HepG2 (cell line): ENCODE measurements around the gene TMEM164. TPM values are rescaled to one million over a fixed set of nuclear protein-coding genes. Genes with fewer than 3 reads are reported as not detected.

Experiments used
- ATAC-seq: fragments of 200-7000 bp; cut with Tn5 transposase; 3 replicates; pipeline ENCODE4 v1.9.1; 2020; ENCODE audit warnings: mild to moderate bottlenecking, moderate library complexity
- BruUV-seq: library from RNA; stranded (reverse); fragments of 400-500 nt; replicated peaks from 2 replicates; lab custom pipeline; 2021; lab: Mats Ljungman, UMichigan
- CTCF ChIA-PET: fragments of 300-600 bp; formaldehyde crosslinking; extraction: SDS; loops from one replicate; lab custom pipeline; 2021; ENCODE audit warnings: low total read pairs, inconsistent platforms, low intra/inter-chr PET ratio; lab: Yijun Ruan, JAX
- POLR2A ChIA-PET: fragments of 350-600 bp; sonication (Branson Sonifier 250); formaldehyde crosslinking; loops from one replicate; lab custom pipeline; 2020; ENCODE audit warnings: antibody characterized with exemption, inconsistent platforms; lab: Yijun Ruan, JAX
- DNase-seq: peaks from one replicate; pipeline ENCODE4 v3.0.0-alpha.2; 2015; ENCODE audit warnings: low spot score
- FAIRE-seq: peaks from 3 replicates; lab custom pipeline; 2011; peaks lifted over from hg19 to GRCh38; lab: Jason Lieb, UNC
- H2AFZ ChIP-seq: one replicate; pipeline ENCODE4 v1.6.1; 2011; ENCODE audit warnings: low read length, inconsistent platforms
- H3K27ac ChIP-seq: fragments of 300-600 bp; 3 replicates; pipeline ENCODE4 v1.8.0; 2011; ENCODE audit warnings: mixed run types, mild to moderate bottlenecking, mixed read lengths, low read length, inconsistent platforms; ENCODE audit not compliant: insufficient read depth; ENCODE audit errors: extremely low read length
- H3K27me3 ChIP-seq, 2 experiments: fragments of 200-600 bp in 1 of 2; 2 replicates in 1 of 2; 3 replicates in 1 of 2; pipeline versions ENCODE4 v1.6.0 to v1.8.0; 2011; ENCODE audit warnings: low read length in 2 of 2, mild to moderate bottlenecking in 2 of 2, moderate library complexity in 2 of 2, inconsistent platforms in 1 of 2; ENCODE audit not compliant: insufficient read depth in 2 of 2, control insufficient read depth in 1 of 2
- H3K36me3 ChIP-seq, 2 experiments: fragments of 200-600 bp in 1 of 2; replicated peaks in 1 of 2; 2 replicates in 1 of 2; 3 replicates in 1 of 2; pipeline versions ENCODE4 v1.5.1 to v1.8.0; 2011; ENCODE audit warnings: low read length in 2 of 2, inconsistent platforms in 1 of 2; ENCODE audit not compliant: insufficient read depth in 2 of 2, control insufficient read depth in 1 of 2
- H3K4me1 ChIP-seq: 2 replicates; pipeline ENCODE4 v1.5.1; 2012; ENCODE audit warnings: low read length, inconsistent platforms; ENCODE audit not compliant: insufficient read depth
- H3K4me2 ChIP-seq: 2 replicates; pipeline ENCODE4 v1.6.0; 2011; ENCODE audit warnings: low read depth, low read length, inconsistent platforms
- H3K4me3 ChIP-seq, 3 experiments: fragments of 200-600 bp in 1 of 3; sonication (generic), shearing (Covaris generic) in 1 of 3; replicated peaks in 1 of 3; 2 replicates each; pipeline ENCODE4 v1.5.1; 2011 to 2016; ENCODE audit warnings: low read length in 3 of 3, inconsistent platforms in 2 of 3, low read depth in 2 of 3, mild to moderate bottlenecking in 2 of 3, control low read depth in 1 of 3, mixed read lengths in 1 of 3; ENCODE audit not compliant: insufficient read depth in 1 of 3
- H3K79me2 ChIP-seq: one replicate; pipeline ENCODE4 v1.6.1; 2011; ENCODE audit warnings: low read length, inconsistent platforms; ENCODE audit not compliant: insufficient read depth
- H3K9ac ChIP-seq: 2 replicates; pipeline ENCODE4 v1.6.0; 2011; ENCODE audit warnings: mild to moderate bottlenecking, low read depth, low read length, inconsistent platforms; ENCODE audit not compliant: insufficient read depth
- H3K9me3 ChIP-seq: 2 replicates; pipeline ENCODE4 v1.5.1; 2012; ENCODE audit warnings: mild to moderate bottlenecking, low read length
- H4K20me1 ChIP-seq: 2 replicates; pipeline ENCODE4 v1.6.0; 2011; ENCODE audit warnings: inconsistent platforms, mild to moderate bottlenecking, low read length, moderate library complexity; ENCODE audit not compliant: insufficient read depth
- ATAD3A ChIP-seq: sonication (generic); formaldehyde crosslinking; IDR thresholded peaks from 2 replicates; pipeline ENCODE4 v1.4.0; 2020; ENCODE audit warnings: missing genetic modification reagents
- DNMT3B ChIP-seq: conservative IDR thresholded peaks from 2 replicates; pipeline ENCODE4 v1.6.1; 2016; ENCODE audit warnings: missing biosample characterization, control low read depth
- HNF4G ChIP-seq, 2 experiments: sonication (generic) in 1 of 2; formaldehyde crosslinking in 1 of 2; IDR thresholded peaks; 2 replicates each; pipeline versions ENCODE4 v1.4.0 to v1.6.1; 2011 to 2020; ENCODE audit warnings: borderline replicate concordance in 2 of 2, low read depth in 2 of 2, mild to moderate bottlenecking in 2 of 2, low read length in 1 of 2, missing genetic modification reagents in 1 of 2, moderate library complexity in 1 of 2
- LCORL ChIP-seq, 2 experiments: fragments of 450-650 bp in 1 of 2; sonication (generic) in 1 of 2; formaldehyde crosslinking in 1 of 2; IDR thresholded peaks; 2 replicates each; pipeline versions ENCODE4 v1.5.0 to v1.6.1; 2017 to 2020; ENCODE audit warnings: antibody characterized with exemption in 1 of 2, missing genetic modification reagents in 1 of 2
- NR0B2 ChIP-seq: sonication (generic); formaldehyde crosslinking; IDR thresholded peaks from 2 replicates; pipeline ENCODE4 v1.4.0; 2020; ENCODE audit warnings: mild to moderate bottlenecking, missing genetic modification reagents
- NR2F2 ChIP-seq: IDR thresholded peaks from 2 replicates; pipeline ENCODE4 v1.6.1; 2012; ENCODE audit warnings: low read depth, inconsistent platforms, borderline replicate concordance
- SNAPC4 ChIP-seq: sonication (generic); formaldehyde crosslinking; IDR thresholded peaks from 2 replicates; pipeline ENCODE4 v1.4.0; 2020; ENCODE audit warnings: mild to moderate bottlenecking, missing genetic modification reagents
- U2AF1 ChIP-seq: fragments of 200-400 bp; formaldehyde crosslinking; optimal IDR thresholded peaks from 2 replicates; pipeline ENCODE3; 2017; ENCODE audit warnings: mild to moderate bottlenecking, low read depth, low read length
- ZHX1 ChIP-seq: sonication (generic); formaldehyde crosslinking; IDR thresholded peaks from 2 replicates; pipeline ENCODE4 v1.8.1; 2022; ENCODE audit warnings: low read depth, mild to moderate bottlenecking, missing genetic modification reagents
- ZNF256 ChIP-seq: sonication (generic); formaldehyde crosslinking; conservative IDR thresholded peaks from 2 replicates; pipeline ENCODE4 v1.4.0; 2020; ENCODE audit warnings: missing genetic modification reagents
- ZNF598 ChIP-seq: sonication (generic); formaldehyde crosslinking; IDR thresholded peaks from 2 replicates; pipeline ENCODE4 v1.5.1; 2020; ENCODE audit warnings: mild to moderate bottlenecking, missing genetic modification reagents, borderline replicate concordance
- WGBS: methylation state at CpG from one replicate; pipeline ENCODE4 v1.1.6; 2017; ENCODE audit warnings: low lambda C conversion rate; 5-methylcytosine and 5-hydroxymethylcytosine counted together
- in situ Hi-C: cut with HindIII; loops from 2 replicates; pipeline ENCODE4 v1.10.0; 2017; ENCODE audit warnings: low pct_unique_long_range_greater_than_20kb; ENCODE audit not compliant: extremely low pct_ligation_motif_present
- intact Hi-C: fragments of 100-400 bp; cut with micrococcal nuclease; formaldehyde crosslinking; loops from one replicate; pipeline ENCODE4 v1.10.0; 2022; ENCODE audit not compliant: unreplicated experiment
- polyA plus RNA-seq, 8 experiments: library from polyadenylated mRNA; depleted of rRNA in 3 of 8; stranded (reverse) in 7 of 8; unstranded in 1 of 8; fragments of >200 nt; fragmentation: Illumina TruSeq in 4 of 8; extraction: Trizol in 4 of 8; gene quantifications; 2 replicates each; pipeline versions ENCODE4 v1.2.1 to v1.2.3, GENCODE V29; 2011 to 2016; ENCODE audit warnings: low read depth in 4 of 8, missing spikeins in 1 of 8, mixed read lengths in 1 of 8; ENCODE audit not compliant: insufficient read depth in 1 of 8
- total RNA-seq, 5 experiments: library from RNA; depleted of rRNA; stranded (reverse); fragments of >200 nt; fragmentation: Illumina TruSeq; extraction: Trizol; gene quantifications; 2 replicates each; pipeline ENCODE4 v1.2.3, GENCODE V29; 2016; ENCODE audit warnings: low read depth in 1 of 5

TMEM164 gene
- total and polyA plus RNA-seq, 2 of the 13 experiments (the other 11 are each of a cell fraction or from before 2014, with no cell fraction given) = 5.8 to 13.2 TPM

- no peak for TF ChIP-seq LCORL (IDR thresholded peaks at IDR 0.05)
- TF ChIP-seq LCORL (CRISPR knock-in tag; IDR thresholded peaks at IDR 0.05) = no peak
- no peak for TF ChIP-seq NR0B2 (CRISPR knock-in tag)
- no peak for TF ChIP-seq ZHX1
- no peak for TF ChIP-seq ATAD3A (CRISPR knock-in tag)
- TF ChIP-seq HNF4G (IDR thresholded peaks at IDR 0.05; ENCODE audit: borderline replicate concordance, low read depth, low read length) = no peak
- no peak for TF ChIP-seq HNF4G (CRISPR knock-in tag; IDR thresholded peaks at IDR 0.05; ENCODE audit: borderline replicate concordance, low read depth)
- no peak for TF ChIP-seq DNMT3B
- no peak for TF ChIP-seq ZNF256 (CRISPR knock-in tag)
- no peak for TF ChIP-seq ZNF598
- TF ChIP-seq, all 625 proteins: peak for 0
Observed at GRCh38 chrX:110181459-110182137, 178.7 kb downstream of the TMEM164 start (continued).

GRCh38 chrX:110182362-110182761, 179.4 kb downstream of the TMEM164 start:
- FAIRE-seq (no peak), DNase-seq (no peak), ATAC-seq (no peak)
- Histone ChIP-seq H3K27ac (no peak overlapping the region), H3K9me3 (no peaks in the 10 kb centered on the region), H3K4me2 (no peak overlapping the region), H3K9ac (no peak overlapping the region), H3K4me3 (no peak overlapping the region), H3K79me2 (no peaks in the 10 kb centered on the region), H3K27me3 (no peaks in the 10 kb centered on the region), H4K20me1 (no peaks in the 10 kb centered on the region), H2AFZ (no peak overlapping the region), H3K36me3 (no peaks in the 10 kb centered on the region), H3K4me1 (no peaks in the 10 kb centered on the region)
- no CpG with 5 or more reads among the region's 1 CpG for WGBS
- in situ Hi-C loops = no loop called here
- BruUV-seq = no TSS peak
- POLR2A ChIA-PET = no interaction called here
- CTCF ChIA-PET = no interaction called here
- intact Hi-C loops = no loop called here
- TF ChIP-seq U2AF1 = no peak
- no peak for TF ChIP-seq NR2F2
- no peak for TF ChIP-seq SNAPC4 (CRISPR knock-in tag)
